NCI-H2107 (cell line): ENCODE results near the gene MPST.
"Not testable (repeated sequence)": the region's sequence is repeated elsewhere in the genome, so short reads cannot be mapped to it uniquely, and the experiment has no call there.

ENCODE experiments used
- DNase-seq: peaks from one replicate; lab custom pipeline; 2025; lab: John Stamatoyannopoulos, UW

Gene MPST

DNA sequence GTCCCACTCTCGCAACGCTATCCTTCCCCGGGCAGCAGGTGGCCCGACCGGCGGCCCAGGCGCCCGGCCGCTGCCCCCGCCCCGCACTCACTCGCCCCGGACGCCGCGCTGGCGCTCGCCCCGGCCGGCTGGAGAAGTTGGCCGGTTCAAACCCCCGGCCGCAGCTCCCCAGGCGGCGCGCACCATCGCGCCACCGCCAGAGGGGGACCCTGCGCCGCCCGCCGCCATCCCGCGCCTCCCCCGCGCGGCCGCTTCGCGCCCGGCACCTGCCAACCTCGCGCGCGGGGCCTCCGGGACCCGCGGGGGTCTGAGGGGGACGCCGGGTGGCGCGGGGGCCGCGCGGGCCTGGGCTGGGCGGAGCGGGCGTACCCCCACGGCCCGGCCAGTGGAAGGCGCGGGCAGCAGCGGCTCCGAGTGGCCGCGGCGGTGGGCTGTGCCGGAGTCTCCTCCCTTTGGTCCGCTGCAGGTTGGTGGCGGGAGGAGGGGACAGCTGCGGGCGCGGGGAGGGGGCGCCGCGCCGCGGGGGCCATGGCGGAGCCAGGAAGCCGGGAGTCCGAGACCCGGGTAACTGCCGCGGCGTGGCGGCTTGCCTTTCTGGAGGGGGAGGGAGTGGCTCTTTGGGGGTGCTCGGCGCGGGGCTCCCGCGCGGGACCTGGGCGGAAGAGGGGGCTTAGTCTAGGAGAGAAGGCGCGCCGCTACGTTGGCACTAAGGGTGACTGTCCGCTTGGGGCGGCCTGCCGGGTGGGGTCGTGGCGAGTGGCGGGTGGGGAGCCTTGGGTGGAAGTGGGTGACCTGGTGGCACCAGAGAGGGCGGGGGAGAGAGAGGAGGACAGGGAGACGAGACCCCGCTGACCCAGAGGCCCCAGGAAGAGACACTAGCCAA, at the start of gene MPST, which contains the start of gene TST:
Gene MPST (plus strand): TSS at position 434 of the 883 bp plus-strand sequence. CDS start 95 bp downstream, at position 529.
Gene TST (minus strand): TSS at position 139 of the 883 bp plus-strand sequence. CDS start 715 bp downstream, outside the sequence.
- no peak for DNase-seq

DNA sequence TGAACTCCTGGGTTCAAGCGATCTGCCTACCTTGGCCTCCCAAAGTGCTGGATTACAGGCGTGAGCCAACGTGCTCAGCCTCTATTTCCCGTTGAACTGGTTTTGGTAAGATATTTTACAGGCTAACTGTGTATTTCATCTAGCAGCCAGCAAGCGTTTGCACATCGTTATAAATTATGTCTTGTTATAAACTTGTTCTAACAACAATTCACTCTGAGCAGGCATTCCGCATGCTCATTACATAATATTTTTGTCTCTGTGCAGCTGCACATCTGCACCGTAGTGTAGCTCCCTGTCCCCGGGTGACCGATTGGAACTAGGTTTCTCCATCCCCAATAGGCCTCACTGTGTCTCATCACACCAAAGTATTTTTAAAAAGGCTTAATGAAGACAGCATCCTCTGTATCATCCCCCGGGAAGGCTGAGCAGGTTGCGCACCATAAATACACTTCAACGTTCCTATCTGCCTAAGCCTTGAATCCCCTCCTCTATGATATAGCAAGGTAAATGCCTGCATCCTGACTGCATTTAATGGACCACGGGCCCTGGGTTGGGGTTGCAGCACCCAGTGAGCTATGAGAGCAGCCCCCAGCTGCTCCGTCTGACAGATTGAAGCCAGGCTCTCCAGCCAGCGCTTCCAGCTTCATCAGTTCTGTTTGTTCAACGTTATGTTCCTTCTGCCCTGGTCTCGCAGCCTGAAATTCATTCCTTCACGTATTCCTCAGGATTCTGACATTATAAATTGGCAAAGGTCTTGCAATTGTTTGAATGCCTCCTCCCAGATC, 48.0 kb upstream of the MPST start:
- DNase-seq, result no peak

DNA sequence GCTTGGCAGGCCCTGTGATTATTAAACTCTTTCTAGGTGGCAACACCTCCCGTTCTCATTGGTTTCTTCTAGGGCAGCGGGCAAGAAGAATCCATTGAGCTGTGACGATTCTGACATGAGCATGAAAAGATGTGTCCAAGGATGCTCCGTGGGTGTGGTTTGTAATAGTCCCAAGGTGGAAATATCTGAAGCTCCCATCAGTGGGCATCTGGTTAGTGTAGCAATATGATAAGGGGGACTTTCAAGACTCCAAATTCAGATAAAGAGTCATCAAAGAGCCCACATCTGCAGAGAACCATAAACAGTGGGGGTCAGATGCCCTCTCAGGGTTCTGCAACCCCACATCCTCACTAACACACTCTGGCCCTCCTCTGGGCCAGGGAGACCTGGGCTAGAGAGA, 42.9 kb upstream of the MPST start:
- DNase-seq, result no peak

DNA sequence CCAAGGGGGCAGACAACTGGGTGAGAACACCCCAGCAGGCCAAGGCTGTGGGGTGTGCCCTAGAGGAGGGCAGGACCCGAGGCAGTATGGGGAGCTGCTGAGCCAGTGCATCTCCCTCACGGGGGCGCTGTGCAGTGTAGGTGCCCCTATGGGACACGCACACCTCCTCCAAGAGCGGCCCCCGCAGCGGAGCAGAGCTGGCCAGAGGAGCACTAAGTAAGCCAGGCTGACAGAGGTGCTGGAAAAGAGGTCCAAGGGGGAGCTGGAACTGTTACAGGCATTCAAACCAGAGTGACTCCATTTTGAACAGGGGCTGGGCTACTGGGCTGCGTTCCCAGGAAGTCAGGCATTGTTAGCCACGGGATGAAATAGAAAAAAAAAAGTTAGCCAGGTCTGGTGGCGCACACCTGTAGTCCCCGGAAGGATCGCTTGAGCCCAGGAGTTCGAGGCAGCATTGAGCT, 42.1 kb upstream of the MPST start:
- no peak for DNase-seq

DNA sequence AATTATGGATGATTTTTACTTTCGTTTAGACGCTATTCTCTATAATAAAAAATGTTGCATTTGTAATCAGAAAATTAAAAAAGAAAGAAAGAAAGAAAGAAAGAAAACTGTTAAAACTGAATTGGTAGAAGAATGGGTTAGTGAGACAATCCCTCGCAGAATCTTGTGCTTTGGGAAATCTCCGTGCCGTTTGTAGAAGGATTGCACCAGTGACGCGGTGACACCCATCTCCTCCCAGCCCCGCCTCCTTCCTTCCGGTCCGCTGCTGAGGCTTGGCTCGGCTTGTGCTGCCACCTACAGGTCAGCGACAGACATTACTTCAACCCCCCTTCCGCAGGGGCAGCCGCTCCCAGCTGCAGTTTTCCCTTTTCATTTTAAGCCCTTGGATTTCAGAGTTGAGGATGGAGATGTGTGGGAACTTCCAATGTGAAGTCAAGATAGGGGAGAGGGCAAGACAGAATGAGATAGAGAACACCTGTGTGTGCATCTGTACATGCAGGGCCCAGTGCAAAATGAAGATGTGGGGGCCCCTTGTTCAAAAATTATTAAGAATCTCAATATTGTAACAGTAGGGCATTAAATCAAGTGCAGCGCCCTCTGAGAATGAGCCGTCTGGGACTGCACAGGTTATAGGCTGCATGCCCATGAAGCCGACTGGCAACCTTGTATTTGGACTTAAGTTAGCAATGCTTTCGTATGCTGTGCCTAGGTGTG, 41.4 kb upstream of the MPST start:
- DNase-seq, result peak; percentile 51

DNA sequence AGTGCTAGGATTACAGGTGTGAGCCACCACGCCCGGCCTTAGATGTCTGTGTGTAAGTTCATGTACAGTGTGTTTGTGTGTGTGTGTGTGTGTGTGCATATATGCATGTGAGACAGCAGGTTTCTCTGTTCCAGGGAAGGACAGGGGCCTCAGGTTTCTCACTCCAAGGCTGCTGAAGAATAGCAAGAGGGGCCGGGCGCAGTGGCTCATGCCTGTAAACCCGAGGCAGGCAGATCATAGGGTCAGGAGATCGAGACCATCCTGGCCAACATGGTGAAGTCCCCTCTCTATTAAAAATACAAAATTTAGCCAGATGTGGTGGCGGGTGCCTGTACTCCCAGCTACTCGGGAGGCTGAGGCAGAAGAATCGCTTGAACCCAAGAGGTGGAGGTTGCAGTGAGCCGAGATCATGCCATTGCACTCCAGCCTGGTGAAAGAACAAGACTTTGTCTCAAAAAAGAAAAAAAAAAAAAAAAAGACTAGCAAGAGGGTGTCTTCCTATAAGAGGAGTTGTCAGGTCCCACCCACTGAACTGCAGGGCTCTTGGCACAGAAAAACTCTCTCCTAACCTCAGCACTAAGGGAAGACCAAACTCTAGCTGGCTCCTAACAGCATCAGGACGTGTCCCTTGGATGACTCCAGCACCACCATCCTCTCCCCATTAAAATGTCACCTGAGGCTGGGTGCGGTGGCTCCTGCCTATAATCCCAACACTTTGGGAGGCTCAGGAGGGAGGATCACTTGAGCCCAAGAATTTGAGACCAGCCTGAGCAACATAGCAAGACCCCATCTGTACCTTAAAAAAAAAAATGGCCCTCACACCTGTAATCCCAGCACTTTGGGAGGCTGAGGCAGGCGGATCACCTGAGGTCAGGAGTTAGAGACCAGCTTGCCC, 40.3 kb upstream of the MPST start:
- no peak for DNase-seq

DNA sequence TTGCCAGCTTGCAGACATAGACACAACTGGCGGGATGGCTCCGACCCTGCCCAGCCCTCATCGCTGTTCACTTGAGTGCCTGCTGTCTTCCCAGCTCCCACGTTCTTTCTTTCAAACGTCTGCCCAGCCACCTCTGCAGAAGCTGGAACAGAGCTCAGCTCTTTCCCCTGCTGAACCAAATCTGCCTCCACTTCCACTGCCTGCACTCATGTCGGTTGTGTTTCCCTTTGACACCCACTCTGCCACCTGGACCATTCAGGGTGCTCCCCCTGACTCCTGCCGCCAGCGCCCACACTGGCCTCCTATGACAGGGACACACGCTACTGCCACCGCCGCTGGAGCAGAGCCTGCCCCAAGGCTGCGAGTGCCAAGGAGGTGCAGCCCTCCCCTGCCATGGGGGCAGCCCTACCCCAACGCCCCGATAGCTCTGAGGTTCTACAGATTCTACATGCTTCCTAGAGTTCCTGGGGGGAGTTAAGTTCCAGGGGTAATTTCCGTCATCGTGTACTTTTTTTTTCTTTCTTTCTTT, 38.2 kb upstream of the MPST start:
- no peak for DNase-seq

DNA sequence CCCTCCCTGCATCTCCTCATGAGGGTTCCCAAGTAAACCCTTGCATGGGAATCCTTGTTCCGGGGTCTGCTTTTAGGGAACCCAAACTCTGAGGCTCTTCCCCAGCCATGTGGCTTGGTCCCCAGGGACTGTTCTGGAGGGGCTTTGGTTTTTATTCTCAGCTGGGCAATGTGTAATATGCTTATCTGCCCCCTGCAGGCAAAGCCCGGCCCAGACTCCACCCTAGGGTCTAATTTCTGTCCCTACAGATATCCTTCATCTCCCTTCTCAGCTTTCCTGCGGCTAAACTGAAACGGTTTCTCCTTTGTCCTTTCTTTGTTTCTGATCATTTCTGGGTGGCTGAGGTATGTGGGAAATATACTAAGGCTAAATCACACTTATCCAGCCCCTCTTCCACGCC, 37.4 kb upstream of the MPST start:
- no peak for DNase-seq

DNA sequence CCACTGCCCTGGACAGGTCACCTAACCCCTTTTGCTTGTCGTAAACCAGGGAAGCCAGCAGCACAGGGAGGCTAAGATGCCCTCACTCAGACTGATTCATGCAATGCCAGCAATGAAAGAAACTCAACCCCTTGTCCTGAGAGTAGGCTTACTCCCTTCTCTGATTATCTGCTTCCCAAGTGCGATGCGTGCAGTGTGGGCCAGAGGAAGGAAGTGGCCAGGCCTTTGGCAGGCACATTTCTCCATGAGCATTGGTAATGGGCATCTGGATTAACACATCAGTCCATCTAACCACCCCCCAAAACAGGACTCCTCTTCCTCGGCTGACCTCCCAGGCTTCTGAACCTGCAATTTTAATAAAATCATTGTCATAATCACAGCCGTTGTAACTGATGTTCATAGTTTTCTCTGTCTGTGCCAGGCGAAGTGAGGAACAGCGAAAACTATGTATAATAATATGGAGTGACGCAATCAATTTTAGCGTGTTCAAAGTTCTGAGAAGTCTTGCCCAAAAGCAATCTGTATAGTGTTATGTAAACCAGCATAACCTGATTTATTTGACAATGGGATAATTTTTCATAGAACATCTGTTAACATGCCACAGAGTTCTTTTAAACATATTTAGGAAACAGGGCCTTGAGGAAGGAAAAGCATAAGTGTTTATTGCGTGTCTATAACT, 34.2 kb upstream of the MPST start:
- DNase-seq, result no peak

DNA sequence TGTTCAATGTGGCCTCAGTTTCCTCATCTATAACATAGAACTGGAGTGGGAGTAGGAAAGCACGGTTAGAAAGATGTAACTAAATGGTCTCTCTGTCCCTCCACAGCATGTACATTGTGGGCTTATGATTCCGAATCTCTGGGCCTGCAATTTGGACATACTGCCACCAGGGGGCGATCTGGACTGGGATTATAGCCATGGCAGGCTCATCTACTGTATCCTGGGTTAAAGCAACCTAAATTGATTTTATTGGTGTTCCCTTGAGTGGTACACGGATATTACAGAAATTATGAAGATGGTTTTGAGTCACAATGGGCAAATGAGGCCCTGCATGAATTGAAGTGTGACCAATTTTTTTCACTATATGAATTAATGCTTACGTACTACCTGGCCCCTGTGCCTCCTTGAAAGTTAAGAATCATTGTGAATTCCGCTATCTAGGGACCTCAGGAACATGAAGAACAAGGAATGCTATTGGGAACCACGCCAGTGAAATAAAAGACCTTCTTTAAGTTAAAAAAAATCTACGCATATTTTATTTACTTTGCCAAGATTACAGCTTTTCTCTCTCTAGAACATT, 33.2 kb upstream of the MPST start:
- DNase-seq, result no peak

DNA sequence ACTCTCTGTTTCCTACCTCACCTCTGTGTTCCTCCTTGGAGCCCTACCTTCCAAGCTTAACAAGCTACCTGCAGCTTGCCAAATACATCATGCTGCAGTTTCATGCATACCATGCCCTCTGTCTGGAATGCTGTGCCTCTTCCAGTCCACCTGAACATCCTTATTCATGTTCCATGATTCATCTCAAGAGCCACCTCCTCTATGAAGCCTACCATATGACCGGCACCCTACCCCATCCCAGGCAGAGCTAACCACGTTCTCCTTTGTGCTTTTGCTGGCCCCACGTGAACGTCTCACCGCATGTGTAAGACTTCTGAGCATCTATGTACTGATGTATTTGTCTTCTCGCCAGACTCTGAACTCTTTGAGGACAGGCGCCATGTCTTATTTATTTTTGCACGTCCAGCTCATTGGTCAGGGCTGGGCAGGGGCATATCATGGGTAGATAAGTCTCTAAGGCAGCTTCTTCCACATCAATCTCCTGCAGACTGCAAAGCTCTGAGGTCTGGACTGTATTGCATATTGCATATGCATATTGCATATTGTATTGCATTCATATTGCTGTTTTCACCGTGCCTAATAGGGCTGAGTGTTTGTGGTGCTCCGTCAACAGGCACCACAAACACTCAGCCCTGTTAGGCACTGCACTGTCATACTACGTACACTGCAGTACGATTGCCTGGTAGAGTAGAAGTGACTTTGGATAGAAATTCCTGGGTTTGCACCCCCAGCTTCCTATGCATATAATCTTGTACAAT, 31.3 kb upstream of the MPST start:
- no peak for DNase-seq

DNA sequence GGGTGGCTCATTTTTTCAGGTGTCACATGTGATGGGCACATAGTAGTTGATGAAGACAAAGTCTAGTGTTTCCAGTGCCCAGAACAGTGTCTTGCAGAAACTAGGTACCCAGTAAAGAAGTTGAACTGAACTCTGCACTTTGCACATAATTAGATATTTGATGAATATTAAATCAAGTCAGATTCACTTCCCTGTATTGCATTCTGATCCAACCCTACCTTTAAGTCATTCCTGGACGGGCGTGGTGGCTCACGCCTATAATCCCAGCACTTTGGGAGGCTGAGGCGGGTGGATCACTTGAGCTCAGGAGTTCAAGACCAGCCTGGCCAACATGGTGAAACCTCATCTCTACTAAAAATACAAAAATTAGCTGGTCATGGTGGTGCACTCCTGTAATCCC, 30.5 kb upstream of the MPST start:
- not testable (repeated sequence) for DNase-seq

DNA sequence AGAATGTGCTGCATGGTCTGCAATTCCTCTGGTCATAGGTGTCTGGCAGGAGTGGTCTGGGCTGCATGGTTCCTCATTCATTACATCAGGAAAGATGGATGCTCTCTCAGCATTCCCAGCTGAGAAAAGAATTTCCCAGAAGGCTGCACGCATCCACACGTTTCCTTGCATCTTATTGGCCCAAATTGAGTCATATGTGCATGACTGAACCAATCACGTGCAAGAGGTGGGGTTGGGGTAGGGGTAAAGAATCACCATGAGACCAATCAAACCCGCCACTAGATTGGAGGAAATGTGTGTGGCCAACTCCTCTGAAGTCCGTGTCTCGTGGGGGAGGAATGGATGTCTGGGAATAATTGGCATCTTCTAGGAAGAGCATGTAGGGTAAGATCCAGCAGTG, 29.1 kb upstream of the MPST start:
- DNase-seq, result no peak

DNA sequence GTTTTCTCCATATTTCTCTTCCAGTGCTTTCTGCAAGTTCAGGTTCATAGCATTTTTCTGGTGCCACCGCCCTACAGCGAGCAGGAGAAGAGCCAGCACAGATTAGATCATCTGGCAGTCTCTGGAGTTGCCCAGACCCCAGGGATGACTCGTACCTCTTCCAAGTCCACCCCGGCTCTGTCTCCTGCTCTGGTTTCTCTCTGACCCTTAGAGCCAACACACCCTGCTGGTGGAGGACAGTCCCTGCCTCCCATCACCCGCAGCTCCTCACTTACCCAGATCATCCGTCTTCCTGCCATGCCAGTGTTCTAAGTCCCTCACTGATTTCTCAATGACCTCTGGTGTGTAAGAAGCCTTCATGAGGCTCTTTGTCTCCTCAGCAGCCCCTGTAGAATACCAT, 28.3 kb upstream of the MPST start:
- no peak for DNase-seq

DNA sequence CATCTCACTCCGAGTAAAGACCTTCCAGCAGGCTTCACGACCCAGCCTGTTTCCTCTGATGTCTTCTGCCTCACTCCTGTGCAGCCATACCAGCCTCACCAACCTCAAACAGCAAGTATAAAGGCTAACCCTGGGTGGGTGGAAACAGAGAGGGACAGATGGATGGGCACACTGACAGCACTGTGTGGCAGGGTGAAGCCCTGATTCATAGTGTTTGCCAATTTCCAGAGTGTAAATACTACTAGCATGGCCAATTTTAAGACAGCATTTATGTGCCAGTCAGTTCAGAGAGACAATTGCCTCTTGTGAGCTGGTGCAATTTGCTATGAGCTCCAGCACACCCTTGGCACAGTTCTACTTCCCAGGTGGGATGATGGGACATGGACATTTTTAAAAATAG, 21.8 kb upstream of the MPST start:
- no peak for DNase-seq

DNA sequence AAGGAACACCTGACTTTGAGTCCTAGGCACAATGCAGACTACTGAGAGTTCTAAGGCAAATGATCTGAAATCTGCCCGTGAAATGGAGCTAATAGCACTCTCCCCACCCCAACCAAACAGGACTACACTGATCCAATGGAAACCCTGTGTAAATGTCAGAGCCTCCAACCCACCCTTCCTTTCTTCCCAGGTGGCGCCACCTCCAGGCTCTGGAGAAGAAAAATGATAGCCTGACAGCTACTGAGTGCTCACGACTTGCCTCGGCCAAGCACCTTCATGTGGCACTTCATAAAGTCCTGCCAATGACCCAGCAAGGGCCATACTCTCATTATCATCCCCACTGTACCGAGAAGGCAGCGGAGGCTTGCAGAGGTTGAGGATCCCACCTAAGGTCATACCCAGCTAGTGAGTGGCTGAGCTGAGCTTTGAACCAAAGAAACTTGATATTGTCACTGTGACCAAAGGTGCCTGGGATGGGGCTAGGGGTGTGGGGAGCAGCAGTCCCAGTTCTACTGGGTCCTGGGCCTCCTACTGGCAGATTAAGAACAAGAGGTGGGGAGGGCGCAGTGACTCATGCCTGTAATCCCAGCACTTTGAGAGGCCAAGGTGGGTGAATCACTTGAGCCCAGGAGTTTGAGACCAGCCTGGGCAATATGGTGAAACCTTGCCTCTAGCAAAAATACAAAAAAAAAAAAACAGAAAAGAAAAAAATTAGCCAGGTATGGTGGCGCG, 20.8 kb upstream of the MPST start:
- DNase-seq, result no peak

DNA sequence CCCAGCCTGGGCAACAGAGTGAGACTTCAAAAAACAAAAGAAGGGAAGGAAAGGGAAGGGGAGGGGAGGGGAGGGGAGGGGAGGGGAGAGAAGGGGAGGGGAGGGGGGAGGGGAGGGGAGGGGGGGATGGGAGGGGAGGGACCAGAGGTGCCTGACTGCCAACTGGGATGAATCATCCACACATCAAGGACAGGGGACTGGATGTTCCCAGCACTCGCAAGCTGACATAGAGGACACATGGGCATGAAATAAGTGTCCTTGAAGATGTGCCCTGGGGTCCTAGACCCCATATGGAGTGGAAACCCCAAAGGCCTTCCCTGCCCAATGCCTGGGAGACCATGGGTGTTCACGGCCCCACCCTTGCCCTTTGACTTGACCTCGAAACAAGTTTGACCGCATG, 20.1 kb upstream of the MPST start:
- DNase-seq, result no peak

DNA sequence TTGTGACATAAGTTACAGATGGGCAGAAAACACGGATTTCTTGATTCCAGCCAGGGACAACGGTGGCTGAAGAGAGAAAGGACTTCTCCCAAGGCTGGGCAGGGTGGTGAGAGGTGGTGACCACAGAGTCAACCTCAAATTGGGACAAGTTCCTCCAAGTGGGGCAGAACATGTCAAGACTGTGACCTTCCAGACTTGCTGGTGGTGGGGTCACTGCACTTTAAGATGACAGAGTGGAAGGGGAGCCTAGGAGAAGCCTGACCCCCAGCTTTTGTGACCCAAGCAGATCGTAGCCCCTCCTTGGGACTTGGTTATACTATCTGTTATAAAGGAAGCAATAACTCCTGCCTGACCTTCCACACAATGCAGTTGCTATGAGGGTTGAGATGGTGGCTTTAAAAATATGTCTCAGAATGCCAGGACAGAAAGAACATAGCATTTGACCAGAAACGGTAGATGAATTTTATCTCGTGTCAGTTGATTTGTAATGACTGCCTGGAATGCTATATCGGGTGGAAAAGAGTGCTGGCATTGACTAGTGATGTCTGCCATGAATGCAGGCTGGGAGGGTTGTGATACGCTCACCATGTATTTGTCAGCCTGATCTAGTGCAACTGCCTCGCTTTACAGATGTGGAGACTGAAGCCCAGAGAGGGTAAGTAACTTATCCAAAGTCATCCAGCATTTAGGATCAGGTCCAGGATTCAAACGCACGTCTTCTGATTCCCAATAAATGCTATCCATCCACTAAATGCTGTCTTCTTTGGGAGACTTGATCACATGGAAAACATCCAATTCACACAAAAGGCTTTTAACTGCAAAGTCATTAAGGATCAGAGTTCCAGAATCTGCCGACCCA, 18.6 kb upstream of the MPST start:
- DNase-seq, result no peak
